Bronchus fibroblast of lung (primary cell): ENCODE results near the gene TMCC3. TPM values are rescaled to one million over a fixed set of nuclear protein-coding genes. Genes with fewer than 3 reads are reported as not detected.

ENCODE experiments used
- total RNA-seq: library from RNA; depleted of rRNA; stranded (reverse); fragments of >200 nt; gene quantifications from 2 replicates; pipeline ENCODE4 v1.2.3, GENCODE V29; 2015

TMCC3 gene
- total RNA-seq: 0.74 and 1.2 TPM in 2 replicates

DNA sequence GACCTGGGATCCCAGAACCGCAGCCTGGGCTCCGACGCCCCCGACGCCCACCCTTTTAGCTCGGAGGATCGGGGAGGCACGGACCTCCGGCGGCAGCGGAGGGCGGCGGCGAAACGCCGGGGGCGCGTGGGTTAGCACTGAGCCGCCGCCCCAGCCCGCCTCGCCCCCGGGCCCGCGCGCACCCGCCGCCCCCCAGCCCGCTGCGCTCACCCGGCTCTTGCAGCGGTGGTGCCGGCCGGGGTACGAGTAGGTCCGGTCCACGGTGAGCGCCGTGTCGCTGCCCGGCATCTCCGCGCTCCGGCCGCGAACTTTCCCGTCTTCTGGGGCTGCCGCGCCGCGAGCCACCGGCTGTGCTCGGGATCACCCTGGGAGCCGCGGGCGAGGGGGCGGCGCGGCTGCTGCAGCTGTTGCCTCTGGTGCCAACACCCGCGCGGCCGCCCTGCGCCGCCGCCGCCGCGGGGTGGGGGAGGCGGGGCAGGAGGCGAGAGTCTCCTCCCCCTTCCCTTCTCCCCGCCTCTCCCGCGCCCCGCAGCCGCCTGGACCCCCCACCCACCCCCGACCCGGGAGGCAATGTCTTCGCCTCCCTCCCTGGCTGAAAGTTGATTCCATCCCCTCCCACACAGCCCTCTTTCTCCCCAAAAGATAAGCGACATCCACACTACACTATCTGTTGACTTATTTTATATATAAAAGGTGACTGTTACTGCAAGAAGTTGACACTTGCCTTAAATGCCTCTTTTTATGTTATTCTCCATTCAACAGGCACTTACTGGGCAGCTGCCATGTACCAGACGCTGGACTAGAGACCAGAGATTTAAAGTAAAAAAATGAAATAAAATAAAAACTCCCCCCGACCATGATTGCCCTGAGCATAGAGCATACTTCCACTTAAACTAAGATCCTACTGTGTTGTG, at the start of gene TMCC3:
TSS of gene TMCC3 (minus strand) at position 415 of the 914 bp plus-strand sequence. CDS start at position 288, 127 bp downstream.

Other genes starting within 250 kb of the TMCC3 start
- 8.1 and 9.4 TPM in 2 replicates for gene CEP83, start 190.7 kb downstream of the TMCC3 start, total RNA-seq